ENCODE results near the gene OSBPL9. TPM values are rescaled to one million over a fixed set of nuclear protein-coding genes. Genes with fewer than 3 reads are reported as not detected.

Gene OSBPL9
- total RNA-seq, 1 experiment from 2014 or later, result 61.9 TPM

DNA sequence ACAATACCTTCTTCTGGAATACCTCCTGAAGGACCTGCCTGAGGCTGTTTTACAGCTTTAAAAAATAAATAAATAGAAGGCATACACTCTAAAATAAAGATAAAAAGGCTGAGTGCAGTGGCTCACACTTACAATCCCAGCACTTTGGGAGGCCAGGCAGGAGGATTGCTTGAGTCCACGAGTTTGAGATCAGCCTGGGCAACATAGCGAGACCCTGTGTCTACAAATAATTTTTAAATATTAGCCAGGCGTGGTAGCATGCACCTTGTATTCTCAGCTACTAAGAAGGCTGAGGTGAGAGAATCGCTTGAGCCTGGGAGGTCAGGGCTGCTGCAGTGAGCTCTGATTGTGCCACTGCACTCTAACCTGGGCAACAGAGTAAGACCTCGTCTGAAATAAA, 75.0 kb downstream of the OSBPL9 start:
- no peaks in the 10 kb centered on the region for H3K36me3 ChIP-seq (ENCODE audit: control insufficient read depth, insufficient read depth, low read length)

DNA sequence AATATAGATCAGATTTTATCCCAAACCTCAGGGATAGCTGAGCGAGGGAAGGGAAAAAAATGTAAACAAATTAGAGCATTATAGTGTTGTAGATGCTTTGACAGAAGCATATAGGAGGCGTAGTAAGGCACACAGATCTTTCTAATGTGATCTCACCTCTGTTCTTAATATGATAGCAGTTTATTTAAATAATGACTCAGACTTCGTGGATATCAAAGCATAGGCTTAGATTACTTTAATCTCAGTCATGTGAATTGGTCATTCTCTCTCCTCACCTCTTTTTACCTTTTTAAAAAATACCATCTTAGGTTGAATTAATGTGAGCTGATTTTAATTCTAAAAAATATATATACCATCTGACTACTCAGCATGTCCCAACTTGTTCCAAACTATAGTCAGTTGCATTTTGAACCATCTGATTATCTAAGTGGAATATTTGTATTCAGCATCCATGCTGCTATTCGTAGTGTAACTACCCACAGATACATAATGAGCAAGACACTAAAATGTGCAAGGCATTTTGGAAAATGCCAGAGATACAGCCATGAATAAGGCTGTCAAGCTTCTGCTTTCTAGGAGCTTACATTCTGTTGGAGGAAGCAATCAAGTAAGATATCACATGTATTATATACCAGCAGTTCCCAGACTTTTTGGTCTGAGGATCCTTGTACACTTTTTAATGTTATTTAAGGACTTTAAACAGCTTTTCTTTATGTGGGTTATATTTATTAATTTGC, 76.7 kb downstream of the OSBPL9 start:
- Mint-ChIP-seq H3K27ac (ENCODE audit: unreplicated experiment) (no peak overlapping the region), H3K4me1 (ENCODE audit: low read depth, unreplicated experiment) (peaks cover 13% of the 10 kb centered on the region), H3K9me3 (ENCODE audit: unreplicated experiment) (no peaks in the 10 kb centered on the region), H3K27me3 (ENCODE audit: insufficient read depth, unreplicated experiment) (no peaks in the 10 kb centered on the region), H3K4me3 (ENCODE audit: unreplicated experiment) (no peak overlapping the region), H3K36me3 (ENCODE audit: insufficient read depth, unreplicated experiment) (no peaks in the 10 kb centered on the region)
- Histone ChIP-seq H3K4me3 (ENCODE audit: low read depth, low read length) (no peak overlapping the region), H3K9me3 (no peaks in the 10 kb centered on the region), H3K4me1 (peaks cover 18% of the 10 kb centered on the region), H3K27me3 (replicated peaks; ENCODE audit: control insufficient read depth, insufficient read depth, low read length) (no peaks in the 10 kb centered on the region), H3K36me3 (ENCODE audit: control insufficient read depth, insufficient read depth, low read length) (no peaks in the 10 kb centered on the region)
- ChIA-PET CTCF (no interaction called here), POLR2A (no interaction called here)
- no peak for TF ChIP-seq CTCF (IDR thresholded peaks at IDR 0.05; ENCODE audit: insufficient read depth in 1 of 2, low read depth in 1 of 2, low read length in 1 of 2, severe bottlenecking in 1 of 2, unreplicated experiment in 1 of 2)
- DNase-seq, result no peak
- no TSS peak for BruUV-seq (replicated peaks)
- intact Hi-C loops (cut with micrococcal nuclease; ENCODE audit: unreplicated experiment), result loop anchor here (5.0 kb wide), 1 partner anchor 56 kb away; no protein-coding TSS in a partner anchor

More for the DNA sequence above, 75.0 kb downstream of the OSBPL9 start:
- CTCF ChIA-PET, result interaction anchor here (1.1 kb wide), 1 partner anchor 122 kb away, joined by 10 read pairs; no protein-coding TSS in a partner anchor
- intact Hi-C loops (cut with micrococcal nuclease; ENCODE audit: unreplicated experiment), result loop anchor here (5.0 kb wide), 1 partner anchor 55 kb away; no protein-coding TSS in a partner anchor
- Mint-ChIP-seq H3K9me3 (ENCODE audit: unreplicated experiment) (no peaks in the 10 kb centered on the region), H3K4me1 (ENCODE audit: low read depth, unreplicated experiment) (peaks cover 8% of the 10 kb centered on the region), H3K27ac (ENCODE audit: unreplicated experiment) (no peak overlapping the region), H3K4me3 (ENCODE audit: unreplicated experiment) (no peak overlapping the region), H3K27me3 (ENCODE audit: insufficient read depth, unreplicated experiment) (no peaks in the 10 kb centered on the region), H3K36me3 (ENCODE audit: insufficient read depth, unreplicated experiment) (no peaks in the 10 kb centered on the region)
- Histone ChIP-seq H3K27me3 (replicated peaks; ENCODE audit: control insufficient read depth, insufficient read depth, low read length) (no peaks in the 10 kb centered on the region), H3K4me3 (ENCODE audit: low read depth, low read length) (no peak overlapping the region), H3K9me3 (no peaks in the 10 kb centered on the region), H3K4me1 (peaks cover 18% of the 10 kb centered on the region)
- no TSS peak for BruUV-seq (replicated peaks)
- no peak for TF ChIP-seq CTCF (IDR thresholded peaks at IDR 0.05; ENCODE audit: insufficient read depth in 1 of 2, low read depth in 1 of 2, low read length in 1 of 2, severe bottlenecking in 1 of 2, unreplicated experiment in 1 of 2)
- no peak for DNase-seq
- POLR2A ChIA-PET, result no interaction called here

DNA sequence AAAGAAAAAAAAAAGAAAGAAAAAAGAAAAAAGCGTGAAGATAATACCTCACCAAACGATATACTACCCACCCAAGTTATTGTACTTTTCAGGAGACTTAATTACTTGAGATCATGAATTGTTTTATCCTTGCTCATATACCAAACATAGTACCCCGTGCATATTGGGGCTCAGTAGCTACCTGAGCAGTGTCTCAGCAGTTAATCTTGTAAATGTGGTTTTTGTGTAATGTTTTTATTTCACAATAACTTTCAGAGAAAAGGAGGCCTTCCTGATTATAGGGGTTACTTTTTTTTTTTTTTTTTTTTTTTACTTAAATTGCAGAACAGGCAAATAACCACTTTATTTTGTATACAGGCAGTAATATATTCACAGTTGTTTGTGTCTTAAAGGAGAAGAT, 80.3 kb downstream of the OSBPL9 start:
- Mint-ChIP-seq H3K36me3 (ENCODE audit: insufficient read depth, unreplicated experiment) (no peaks in the 10 kb centered on the region), H3K4me3 (ENCODE audit: unreplicated experiment) (no peak overlapping the region)

More for the DNA sequence above, 80.3 kb downstream of the OSBPL9 start:
- Histone ChIP-seq H3K27me3 (replicated peaks; ENCODE audit: control insufficient read depth, insufficient read depth, low read length) (no peaks in the 10 kb centered on the region), H3K9me3 (no peaks in the 10 kb centered on the region), H3K4me1 (no peaks in the 10 kb centered on the region), H3K36me3 (ENCODE audit: control insufficient read depth, insufficient read depth, low read length) (no peaks in the 10 kb centered on the region), H3K4me3 (ENCODE audit: low read depth, low read length) (no peak overlapping the region)
- BruUV-seq (replicated peaks), result no TSS peak
- H3K27me3 Mint-ChIP-seq (ENCODE audit: insufficient read depth, unreplicated experiment), result no peaks in the 10 kb centered on the region
- DNase-seq, result no peak
- no peak overlapping the region for H3K27ac Mint-ChIP-seq (ENCODE audit: unreplicated experiment)
- no peaks in the 10 kb centered on the region for H3K9me3 Mint-ChIP-seq (ENCODE audit: unreplicated experiment)
- ChIA-PET CTCF (no interaction called here), POLR2A (no interaction called here)
- H3K4me1 Mint-ChIP-seq (ENCODE audit: low read depth, unreplicated experiment), result peaks cover 6% of the 10 kb centered on the region
- intact Hi-C loops (cut with micrococcal nuclease; ENCODE audit: unreplicated experiment), result no loop called here
- no peak for TF ChIP-seq CTCF (IDR thresholded peaks at IDR 0.05; ENCODE audit: insufficient read depth in 1 of 2, low read depth in 1 of 2, low read length in 1 of 2, severe bottlenecking in 1 of 2, unreplicated experiment in 1 of 2)
